K562 treated with DMSO at 1 percent for 24 hours (cell line): ENCODE data around the gene AGAP3. TPM values are rescaled to one million over a fixed set of nuclear protein-coding genes. Genes with fewer than 3 reads are reported as not detected.

Experiments used
- total RNA-seq: library from RNA; unstranded; fragments of 300-600 nt; gene quantifications from 2 replicates; pipeline ENCODE4 v1.2.3, GENCODE V29; 2022; ENCODE audit warnings: low read depth; ENCODE audit not compliant: insufficient read depth

The AGAP3 gene
- total RNA-seq: 112 and 114 TPM in 2 replicates

DNA sequence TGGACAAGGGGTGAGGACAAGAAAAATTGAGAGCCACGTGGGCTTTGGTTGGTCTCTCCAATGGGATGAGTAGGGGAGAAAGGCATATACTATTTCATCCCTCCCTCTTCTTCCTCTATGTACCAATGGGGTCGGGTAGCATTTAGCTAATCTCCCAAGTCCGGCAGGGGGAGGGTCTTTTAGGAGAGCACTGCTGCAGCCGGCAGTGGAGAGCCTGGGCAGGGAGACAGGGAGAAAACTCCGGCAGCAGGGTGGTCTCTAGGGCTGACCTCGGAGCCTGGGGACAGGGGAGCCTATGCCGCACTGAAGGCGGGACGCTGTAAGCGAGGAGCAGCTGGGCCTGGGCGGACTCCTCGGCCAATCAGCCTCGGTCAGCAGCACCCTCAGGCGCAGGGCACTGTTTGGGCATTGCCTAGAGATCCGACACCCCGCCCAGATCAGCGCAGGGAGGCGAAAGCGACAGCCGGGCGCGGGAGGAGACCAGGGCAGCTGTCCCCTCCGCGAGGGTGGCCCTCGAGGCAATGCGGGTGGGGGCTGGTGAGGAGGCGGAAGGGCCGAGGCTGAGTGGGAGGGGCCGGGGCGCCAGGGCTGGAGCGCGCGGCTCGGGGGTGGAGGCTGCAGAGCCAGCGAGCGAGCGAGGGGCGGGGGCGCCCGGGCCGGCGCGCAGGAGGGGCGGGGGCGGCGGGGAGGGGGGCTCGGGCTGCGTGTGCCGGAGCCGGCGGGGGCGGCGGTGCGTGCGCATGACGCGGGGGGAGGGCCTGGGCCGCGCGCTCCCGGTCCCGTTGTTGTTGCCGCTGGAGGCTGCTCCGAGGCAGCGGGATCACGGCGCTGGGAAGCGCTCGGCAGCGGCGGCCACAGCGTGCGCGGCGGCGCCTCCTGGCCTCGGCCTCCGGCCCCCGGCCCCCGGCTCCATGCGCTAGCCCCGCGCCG lies at the start of gene AGAP3:
Gene AGAP3 (plus strand): TSS at position 785 of the 930 bp plus-strand sequence. CDS start 267 bp downstream, outside the sequence.

DNA sequence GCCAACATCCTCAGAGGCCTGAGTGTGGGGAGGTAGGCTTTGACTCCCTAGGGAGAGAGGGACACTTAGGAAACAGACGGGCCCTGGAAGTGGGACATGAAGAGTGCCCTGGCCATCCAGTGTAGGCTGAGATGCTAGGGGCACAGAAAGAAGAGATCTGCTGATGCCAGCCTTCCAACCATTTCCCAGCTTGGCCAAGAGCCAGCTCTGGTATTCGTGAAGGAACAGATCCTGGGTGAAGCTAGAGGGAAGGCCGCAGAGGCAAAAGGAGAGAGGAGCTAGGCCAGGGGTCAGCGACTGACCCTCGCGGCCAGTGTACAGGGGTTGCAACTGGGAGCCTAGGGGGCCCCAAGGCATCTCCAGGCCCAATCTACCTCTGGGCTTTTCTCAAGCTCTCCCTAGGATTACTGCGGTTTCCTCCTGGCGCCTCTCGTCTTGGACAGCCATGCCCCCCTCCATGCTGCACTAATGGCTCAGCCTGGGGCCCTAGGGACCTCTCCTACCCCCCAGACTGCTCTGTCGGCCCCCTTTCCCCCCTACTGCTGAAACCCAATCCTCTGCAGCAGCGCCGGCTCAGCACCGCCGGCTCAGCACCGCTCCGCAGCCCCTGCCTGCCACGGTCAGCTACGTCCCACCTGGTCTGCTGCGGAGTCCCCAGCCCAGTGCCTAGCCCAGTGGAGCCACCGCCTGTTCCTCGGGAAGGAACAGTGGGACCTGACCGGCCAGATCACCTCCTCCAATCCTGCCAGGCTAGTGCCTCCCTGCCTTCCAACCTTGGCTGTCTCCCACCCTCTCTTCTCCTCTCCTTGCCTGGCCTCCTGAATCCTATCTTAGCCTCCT lies 38.1 kb upstream of the AGAP3 start, which contains the start of gene ASIC3:
Gene ASIC3 (plus strand): TSS at position 556 of the 840 bp plus-strand sequence. CDS start 355 bp downstream, outside the sequence.

DNA sequence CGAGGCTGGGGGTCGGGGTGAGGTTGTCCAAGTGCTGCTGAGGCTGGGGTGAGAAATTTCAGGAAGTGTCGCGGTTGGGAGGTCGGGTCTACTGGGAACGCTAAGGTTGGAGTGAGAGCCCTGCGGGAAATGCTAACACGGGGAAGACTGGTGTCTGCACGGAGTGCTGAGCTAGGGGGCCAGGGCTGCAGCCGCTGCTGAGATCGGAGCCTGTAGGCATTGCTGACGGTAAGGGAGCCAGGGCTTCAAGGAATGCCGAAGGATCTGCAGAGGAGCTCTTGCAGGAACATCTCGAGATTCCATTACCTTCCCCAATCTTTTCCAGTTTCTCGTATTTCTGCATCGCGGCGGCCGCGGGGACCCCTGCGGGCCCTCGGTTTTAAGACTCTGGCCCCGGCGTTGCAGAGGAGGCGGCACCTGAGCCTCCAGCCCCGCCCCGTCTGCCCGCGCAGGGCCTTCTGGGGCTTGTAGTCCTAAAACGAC lies 28.7 kb upstream of the AGAP3 start, which contains the start of gene CDK5:
Gene CDK5 (minus strand): TSS at position 392 of the 483 bp plus-strand sequence. CDS start 49 bp downstream, at position 343.

DNA sequence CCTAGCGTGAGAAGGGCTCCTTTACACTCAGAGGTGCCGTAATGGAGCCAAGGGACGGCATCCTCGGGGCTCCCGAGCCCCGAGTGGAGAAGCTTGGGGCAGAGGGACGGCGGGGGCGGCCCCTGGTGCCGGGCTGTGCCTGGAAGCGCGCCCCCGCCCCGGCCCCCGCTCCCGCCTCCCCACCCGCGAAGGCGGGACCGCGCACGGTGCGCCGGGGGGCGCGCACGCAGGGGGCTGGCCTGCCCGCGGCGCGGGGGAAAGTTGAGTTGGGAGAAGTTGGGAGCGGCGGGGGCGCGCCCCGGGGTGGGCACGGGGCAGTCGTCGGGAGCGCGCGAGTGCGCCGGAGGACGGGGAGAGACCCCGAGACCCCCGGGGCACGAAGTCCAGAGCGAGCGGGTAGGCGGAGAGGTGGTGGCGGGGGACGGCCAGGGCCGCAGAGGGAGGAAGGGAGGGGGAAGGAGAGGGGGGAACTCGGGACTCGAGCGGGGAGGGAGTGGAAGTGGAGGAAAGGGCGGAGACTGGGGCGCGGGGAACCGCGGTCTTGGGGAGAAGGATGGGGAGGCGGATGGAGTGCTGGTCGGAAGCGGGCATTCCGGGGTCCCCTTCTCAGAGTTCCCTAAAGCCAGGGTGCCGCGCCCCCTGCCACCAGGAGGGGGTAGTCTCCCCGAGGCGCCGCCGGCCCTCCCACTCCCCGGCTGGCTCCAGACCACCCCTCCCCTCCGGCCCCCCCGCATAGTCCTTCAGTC lies 26.7 kb upstream of the AGAP3 start, which contains the start of gene SLC4A2:
Gene SLC4A2 (plus strand): TSS at position 223 of the 746 bp plus-strand sequence. CDS start 2,399 bp downstream, outside the sequence.

DNA sequence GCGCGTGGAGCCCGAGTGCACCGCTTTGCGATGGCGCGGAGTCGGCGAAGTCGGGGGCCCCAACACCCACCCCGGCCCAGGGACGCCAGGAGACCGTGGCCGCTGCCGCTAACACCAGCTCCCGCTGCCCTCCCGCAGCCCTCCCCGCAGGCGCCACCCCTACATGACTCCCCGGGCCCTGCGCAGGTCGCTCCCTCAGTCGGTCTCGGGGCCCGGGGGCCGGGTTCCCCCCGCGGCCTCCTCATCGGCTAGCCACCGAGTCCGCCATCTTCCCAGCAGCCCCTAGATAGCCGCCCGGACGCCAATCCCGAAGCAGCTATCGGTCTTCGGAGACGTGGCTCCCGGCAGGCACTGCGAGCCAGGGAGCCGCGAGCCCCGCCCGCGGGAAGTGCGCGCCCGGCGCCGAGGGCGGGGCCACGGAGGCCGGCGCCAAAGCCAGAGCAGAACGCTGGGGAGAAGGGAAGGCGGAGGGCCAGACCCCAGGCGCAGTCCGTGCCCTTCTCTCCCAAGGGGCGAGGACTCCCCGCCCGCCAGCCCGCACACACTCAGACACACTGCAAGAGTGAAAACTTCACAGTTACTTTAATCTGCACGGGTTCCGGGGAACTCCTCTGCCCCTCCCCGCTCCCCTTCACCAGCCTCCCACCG lies 5.6 kb upstream of the AGAP3 start, which contains the start of gene FASTK:
Gene FASTK (minus strand): TSS at position 288 of the 648 bp plus-strand sequence. CDS start 43 bp downstream, at position 245.

DNA sequence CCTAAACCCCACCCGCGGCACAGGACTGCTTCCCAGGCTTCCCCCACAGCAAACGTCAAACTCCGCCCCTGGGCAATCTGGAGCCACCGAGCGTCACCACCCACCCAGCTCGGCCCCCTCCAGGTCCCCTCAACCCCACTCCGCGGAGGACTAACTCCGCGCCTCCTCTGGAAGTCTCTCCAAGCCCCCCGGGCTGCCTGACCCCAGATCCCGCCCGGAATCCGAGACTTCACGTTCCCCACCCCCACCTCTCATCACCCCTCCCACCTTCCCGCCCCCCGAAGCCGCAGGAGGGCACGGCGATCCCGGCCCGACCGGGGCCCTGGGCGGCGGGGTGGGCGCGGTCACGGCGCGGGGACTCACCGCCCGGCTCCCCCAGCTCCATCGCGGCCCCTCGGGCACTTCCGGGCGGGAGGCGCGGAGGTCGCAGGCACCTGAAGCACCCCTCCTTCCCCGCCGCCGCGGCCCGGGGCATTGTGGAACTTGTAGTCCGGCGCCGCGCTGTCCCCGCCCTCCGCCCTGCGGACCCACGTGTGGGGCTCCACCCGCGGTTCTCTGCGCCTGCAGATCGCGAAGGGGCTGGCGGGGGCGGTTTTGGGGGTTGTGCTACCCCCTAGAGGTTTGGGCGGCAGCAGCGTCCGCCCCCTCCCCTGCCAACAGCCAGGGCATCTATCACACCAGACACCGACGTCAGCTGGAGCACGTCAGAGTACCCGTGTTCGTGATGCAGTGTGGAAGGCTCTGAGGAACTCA lies 3.0 kb upstream of the AGAP3 start, which contains the start of gene TMUB1:
Gene TMUB1 (minus strand): TSS at position 423 of the 753 bp plus-strand sequence. CDS start 930 bp downstream, outside the sequence.

DNA sequence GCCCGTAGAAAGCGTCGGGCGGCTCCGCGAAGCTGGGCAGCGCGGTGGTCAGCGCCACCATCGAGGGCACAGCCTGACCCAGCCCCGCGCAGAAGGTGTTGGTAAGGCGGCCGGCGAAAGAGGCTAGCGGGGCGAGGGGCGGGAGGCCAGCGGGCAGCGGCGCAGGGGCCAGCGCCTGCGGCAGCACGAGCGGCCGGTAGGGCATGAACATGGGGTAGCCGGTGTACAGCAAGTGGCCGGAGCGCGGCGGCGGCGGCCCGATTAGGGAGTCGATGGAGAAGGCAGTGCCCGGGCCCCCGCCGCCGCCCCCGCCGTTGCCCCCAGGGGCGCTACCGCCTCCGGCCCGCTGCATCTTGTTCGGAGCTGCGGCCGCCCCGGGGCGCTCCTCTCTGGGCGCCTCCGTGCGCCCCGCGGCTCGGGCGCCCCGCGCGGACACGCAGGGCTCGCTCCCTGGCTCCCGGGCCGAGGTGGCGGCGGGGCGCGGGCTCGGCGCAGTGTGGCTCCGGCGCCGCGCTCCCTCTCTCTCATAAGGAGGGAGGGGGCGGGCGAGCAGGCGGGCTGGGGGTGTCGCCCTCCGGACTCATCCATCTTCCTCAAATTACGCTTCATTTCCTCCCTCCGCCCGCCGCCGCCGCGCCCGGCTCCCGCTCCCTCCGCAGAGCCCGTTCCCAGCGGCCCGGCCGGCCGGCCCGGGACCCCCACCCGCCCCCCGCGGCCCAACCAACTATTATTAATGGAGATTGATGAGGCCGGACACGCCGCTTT lies 81.1 kb downstream of the AGAP3 start, which contains the start of gene GBX1:
Gene GBX1 (minus strand): TSS at position 498 of the 765 bp plus-strand sequence. CDS start 146 bp downstream, at position 352.

DNA sequence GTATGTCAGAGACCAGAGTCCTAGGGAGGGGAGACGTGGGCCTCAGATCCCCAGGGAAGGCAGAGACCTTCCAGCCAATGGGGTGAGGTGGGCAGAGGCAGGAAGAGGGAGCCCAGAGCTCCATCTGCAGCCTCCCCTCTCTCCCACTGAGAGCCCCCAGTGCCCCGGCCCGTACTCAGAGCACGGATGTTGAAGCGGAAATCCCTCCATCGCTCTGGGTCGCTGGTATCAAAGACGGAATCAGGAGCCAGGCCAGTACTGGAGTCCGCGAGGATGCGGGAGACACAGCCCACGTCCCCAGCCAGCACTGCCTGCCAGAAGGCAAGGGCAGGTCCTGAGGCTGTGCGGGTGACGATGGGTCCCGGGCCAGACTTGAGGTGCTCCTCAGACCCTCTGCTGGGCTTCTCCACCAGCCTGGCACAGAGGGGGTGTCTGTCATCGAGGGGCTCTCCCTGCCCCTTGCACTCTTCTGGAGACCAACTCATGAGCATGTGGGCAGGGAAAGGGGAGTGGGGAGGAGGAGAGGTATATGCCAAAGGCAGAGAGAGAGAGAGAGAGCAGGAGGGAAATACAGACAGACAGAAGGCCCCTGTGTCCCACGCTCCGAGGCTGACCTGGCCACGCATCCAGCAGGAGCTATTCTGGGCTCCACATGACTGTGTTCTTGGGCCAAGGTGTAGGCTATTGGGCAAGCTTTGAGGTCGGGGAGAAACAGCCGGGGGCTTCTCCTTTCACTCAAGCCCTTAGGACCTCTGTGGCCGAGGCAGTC lies 100.5 kb downstream of the AGAP3 start, which contains the start of gene ASB10:
Gene ASB10 (minus strand): TSS at position 611 of the 769 bp plus-strand sequence. CDS start 120 bp downstream, at position 491.

Other genes starting within 250 kb of the AGAP3 start
- not detected in 2 replicates for gene AOC1, start 234.0 kb upstream of the AGAP3 start, total RNA-seq
- 138 and 157 TPM in 2 replicates for gene KCNH2, start 108.2 kb upstream of the AGAP3 start, total RNA-seq
- 91.7 and 109 TPM in 2 replicates for gene NOS3, start 95.5 kb upstream of the AGAP3 start, total RNA-seq
- 5.4 and 7.1 TPM in 2 replicates for gene ATG9B, start 62.0 kb upstream of the AGAP3 start, total RNA-seq
- 51.8 and 53.5 TPM in 2 replicates for gene ABCB8, start 58.0 kb upstream of the AGAP3 start, total RNA-seq
- gene ASIC3, start 37.9 kb upstream of the AGAP3 start, total RNA-seq: 11.0 and 13.6 TPM in 2 replicates
- gene CDK5, start 28.6 kb upstream of the AGAP3 start, total RNA-seq: 47.3 and 50.2 TPM in 2 replicates
- gene SLC4A2, start 26.9 kb upstream of the AGAP3 start, total RNA-seq: 348 and 378 TPM in 2 replicates
- gene FASTK, start 5.7 kb upstream of the AGAP3 start, total RNA-seq: 144 and 155 TPM in 2 replicates
- 309 and 332 TPM in 2 replicates for gene TMUB1, start 3.0 kb upstream of the AGAP3 start, total RNA-seq
- gene GBX1, start 81.2 kb downstream of the AGAP3 start, total RNA-seq: not detected in 2 replicates
- not detected in 2 replicates for gene ASB10, start 100.8 kb downstream of the AGAP3 start, total RNA-seq
- gene H2BK1, start 124.0 kb downstream of the AGAP3 start, total RNA-seq: not detected in 2 replicates
- gene ABCF2, start 140.7 kb downstream of the AGAP3 start, total RNA-seq: 51.5 and 53.2 TPM in 2 replicates
- 68.6 and 74.9 TPM in 2 replicates for gene CHPF2, start 146.0 kb downstream of the AGAP3 start, total RNA-seq
- gene SMARCD3, start 162.2 kb downstream of the AGAP3 start, total RNA-seq: 1.2 and 4.7 TPM in 2 replicates